B cell (primary cell): ENCODE results near the gene PCGF1. TPM values are rescaled to one million over a fixed set of nuclear protein-coding genes. Genes with fewer than 3 reads are reported as not detected.

Source experiments
- ATAC-seq: fragments of 200-7000 bp; cut with Tn5 transposase; one replicate; pipeline ENCODE4 v1.10.0; 2021; ENCODE audit warnings: low read depth, mild to moderate bottlenecking, moderate number of reproducible peaks, moderate library complexity
- CTCF ChIA-PET: fragments of 350-600 bp; sonication (Branson Sonifier 250); formaldehyde crosslinking; loops from one replicate; lab custom pipeline; 2021; ENCODE audit warnings: antibody characterized with exemption, inconsistent platforms; lab: Charles Lee
- POLR2A ChIA-PET: fragments of 350-600 bp; sonication (Branson Sonifier 250); formaldehyde crosslinking; loops from one replicate; lab custom pipeline; 2021; ENCODE audit warnings: antibody characterized with exemption; lab: Charles Lee
- DNase-seq: peaks from one replicate; pipeline ENCODE4 v3.0.0; 2013
- H2AFZ ChIP-seq: 2 replicates; pipeline ENCODE4 v1.6.1; 2012; ENCODE audit warnings: mild to moderate bottlenecking, low read depth, low read length; ENCODE audit not compliant: insufficient read depth, poor library complexity, severe bottlenecking
- H3K27ac ChIP-seq, 2 donors: 1 replicate in 1 of 2; 2 replicates in 1 of 2; pipeline ENCODE4 v1.5.1; 2012 to 2013; ENCODE audit warnings: low read length in 2 of 2, mild to moderate bottlenecking in 2 of 2, moderate library complexity in 1 of 2
- H3K27me3 ChIP-seq, 4 experiments: fragments of 200-600 bp in 1 of 4; sonication (generic) in 1 of 4; replicated peaks in 1 of 4; 1 replicate in 2 of 4; 2 replicates in 2 of 4; pipeline versions ENCODE4 v1.6.1 to v1.7.0; 2013 to 2016; ENCODE audit warnings: low read length in 3 of 4, mild to moderate bottlenecking in 2 of 4, mixed read lengths in 1 of 4, moderate library complexity in 1 of 4; ENCODE audit not compliant: insufficient read depth in 4 of 4, control insufficient read depth in 3 of 4; ENCODE audit errors: control extremely low read depth in 1 of 4
- H3K36me3 ChIP-seq, 2 experiments: replicated peaks in 1 of 2; 1 replicate in 1 of 2; 2 replicates in 1 of 2; pipeline versions ENCODE4 v1.6.1 to v1.7.1; 2013; ENCODE audit warnings: low read length in 1 of 2; ENCODE audit not compliant: insufficient read depth in 2 of 2, control insufficient read depth in 1 of 2; ENCODE audit errors: control extremely low read depth in 1 of 2, extremely low read depth in 1 of 2
- H3K4me1 ChIP-seq, 2 donors: fragments of 200-600 bp in 1 of 2; sonication (generic) in 1 of 2; 1 replicate in 1 of 2; 2 replicates in 1 of 2; pipeline versions ENCODE4 v1.5.1 to v1.6.1; 2013 to 2017; ENCODE audit warnings: low read length in 2 of 2; ENCODE audit not compliant: control insufficient read depth in 2 of 2, insufficient read depth in 2 of 2
- H3K4me2 ChIP-seq: replicated peaks from 2 replicates; pipeline ENCODE3; 2012; ENCODE audit warnings: mild to moderate bottlenecking, low read depth, low read length; ENCODE audit not compliant: poor library complexity, severe bottlenecking
- H3K4me3 ChIP-seq, 5 experiments: fragments of 200-600 bp in 1 of 5; sonication (generic) in 1 of 5; 1 replicate in 3 of 5; 2 replicates in 2 of 5; pipeline versions ENCODE4 v1.5.1 to v1.7.0; 2011 to 2016; ENCODE audit warnings: low read length in 4 of 5, mild to moderate bottlenecking in 4 of 5, low read depth in 2 of 5, control low read depth in 1 of 5, moderate library complexity in 1 of 5; ENCODE audit not compliant: insufficient read depth in 1 of 5; ENCODE audit errors: control extremely low read depth in 1 of 5, extremely low read depth in 1 of 5
- H3K79me2 ChIP-seq: fragments of 200-600 bp; sonication (generic); one replicate; pipeline ENCODE4 v1.6.0; 2016; ENCODE audit warnings: low read length; ENCODE audit not compliant: control insufficient read depth, insufficient read depth
- H3K9ac ChIP-seq: fragments of 200-600 bp; sonication (generic); 2 replicates; pipeline ENCODE4 v1.6.1; 2017; ENCODE audit warnings: mild to moderate bottlenecking, low read length, moderate library complexity
- H3K9me3 ChIP-seq, 3 donors: one replicate each; pipeline versions ENCODE4 v1.6.1 to v1.7.1; 2013; ENCODE audit warnings: low read length in 2 of 3; ENCODE audit not compliant: control insufficient read depth in 2 of 3, insufficient read depth in 1 of 3; ENCODE audit errors: control extremely low read depth in 1 of 3
- H4K20me1 ChIP-seq: 2 replicates; pipeline ENCODE4 v1.6.0; 2012; ENCODE audit warnings: mild to moderate bottlenecking, low read length; ENCODE audit not compliant: insufficient read depth, control insufficient read depth, poor library complexity, severe bottlenecking
- H3K27ac Mint-ChIP-seq: one replicate; pipeline ENCODE4 v1.8.0; 2021; ENCODE audit warnings: mixed read lengths
- H3K27me3 Mint-ChIP-seq: one replicate; pipeline ENCODE4 v1.8.0; 2021; ENCODE audit warnings: mixed read lengths
- H3K4me1 Mint-ChIP-seq: one replicate; pipeline ENCODE4 v1.8.0; 2021; ENCODE audit warnings: mixed read lengths
- H3K4me3 Mint-ChIP-seq: one replicate; pipeline ENCODE4 v1.8.0; 2021; ENCODE audit warnings: mixed read lengths
- H3K9me3 Mint-ChIP-seq: one replicate; pipeline ENCODE4 v1.8.0; 2022; ENCODE audit warnings: mixed read lengths; ENCODE audit not compliant: insufficient read depth
- EZH2 ChIP-seq: IDR thresholded peaks from 2 replicates; pipeline ENCODE4 v1.6.1; 2012; ENCODE audit warnings: borderline replicate concordance, low read depth, mild to moderate bottlenecking, moderate library complexity, low read length; ENCODE audit not compliant: insufficient read depth, poor library complexity, severe bottlenecking
- WGBS: methylation state at CpG from one replicate; pipeline ENCODE4 v1.1.5; 2013; ENCODE audit warnings: missing lambda C conversion rate; ENCODE audit not compliant: insufficient coverage; 5-methylcytosine and 5-hydroxymethylcytosine counted together
- intact Hi-C: fragments of 100-400 bp; cut with micrococcal nuclease; formaldehyde crosslinking; loops from one replicate; pipeline ENCODE4 v1.10.0; 2022
- polyA plus RNA-seq: library from polyadenylated mRNA; depleted of rRNA; stranded (reverse); fragments of >200 nt; gene quantifications from 2 replicates; pipeline ENCODE4 v1.2.3, GENCODE V29; 2012
- total RNA-seq, 2 donors: library from RNA; stranded (reverse); fragments of 120-200 nt in 1 of 2; gene quantifications; 1 replicate in 1 of 2; 2 replicates in 1 of 2; pipeline versions ENCODE4 v1.2.3 to v1.2.4, GENCODE V29; 2013 to 2022
- TF ChIP-seq, protein P1 (sequence below): fragments of 200-600 bp; IDR thresholded peaks from one replicate; pipeline ENCODE4 v1.8.0; 2022; ENCODE audit warnings: antibody characterized with exemption, mild to moderate bottlenecking

The PCGF1 gene
- total and polyA plus RNA-seq, 2 donors (not counting 1 experiment from before 2014, with no cell fraction given) = 21.9 to 40.1 TPM

DNA sequence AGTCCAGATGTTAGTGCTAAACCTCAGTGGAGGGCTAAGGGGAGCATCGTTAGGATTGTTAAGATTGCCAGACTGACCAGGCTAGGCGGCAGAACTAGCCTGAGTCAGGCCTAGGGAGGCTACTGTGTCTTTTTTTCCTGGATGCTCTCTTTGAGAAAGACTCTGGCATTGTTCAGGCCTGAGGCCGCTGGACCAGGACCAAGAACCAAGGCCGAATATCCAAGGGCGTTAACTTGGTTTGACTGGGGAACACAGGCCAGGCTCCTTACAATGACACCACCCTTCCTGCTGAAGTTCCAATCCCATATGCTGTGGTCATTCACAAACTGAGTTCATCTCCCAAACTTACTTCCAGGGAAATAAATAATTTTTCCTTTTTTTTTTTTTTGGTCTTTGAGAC lies 32.8 kb upstream of the PCGF1 start:
- Mint-ChIP-seq H3K4me1 (peaks cover 29% of the 10 kb centered on the region), H3K27me3 (no peaks in the 10 kb centered on the region), H3K4me3 (no peak overlapping the region), H3K9me3 (no peaks in the 10 kb centered on the region), H3K27ac (no peak overlapping the region)
- H3K27me3 ChIP-seq = no peaks in the 10 kb centered on the region
- H3K4me3 ChIP-seq = no peak overlapping the region
- TF ChIP-seq, protein P1, sequence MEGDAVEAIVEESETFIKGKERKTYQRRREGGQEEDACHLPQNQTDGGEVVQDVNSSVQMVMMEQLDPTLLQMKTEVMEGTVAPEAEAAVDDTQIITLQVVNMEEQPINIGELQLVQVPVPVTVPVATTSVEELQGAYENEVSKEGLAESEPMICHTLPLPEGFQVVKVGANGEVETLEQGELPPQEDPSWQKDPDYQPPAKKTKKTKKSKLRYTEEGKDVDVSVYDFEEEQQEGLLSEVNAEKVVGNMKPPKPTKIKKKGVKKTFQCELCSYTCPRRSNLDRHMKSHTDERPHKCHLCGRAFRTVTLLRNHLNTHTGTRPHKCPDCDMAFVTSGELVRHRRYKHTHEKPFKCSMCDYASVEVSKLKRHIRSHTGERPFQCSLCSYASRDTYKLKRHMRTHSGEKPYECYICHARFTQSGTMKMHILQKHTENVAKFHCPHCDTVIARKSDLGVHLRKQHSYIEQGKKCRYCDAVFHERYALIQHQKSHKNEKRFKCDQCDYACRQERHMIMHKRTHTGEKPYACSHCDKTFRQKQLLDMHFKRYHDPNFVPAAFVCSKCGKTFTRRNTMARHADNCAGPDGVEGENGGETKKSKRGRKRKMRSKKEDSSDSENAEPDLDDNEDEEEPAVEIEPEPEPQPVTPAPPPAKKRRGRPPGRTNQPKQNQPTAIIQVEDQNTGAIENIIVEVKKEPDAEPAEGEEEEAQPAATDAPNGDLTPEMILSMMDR = no peak
- TF ChIP-seq EZH2 = no peak
- WGBS = 100% methylated on average over 5 of the region's 5 CpGs
- POLR2A ChIA-PET = interaction anchor here (1.5 kb wide), 1 partner anchor 82 kb away, joined by 3 read pairs; the partner anchor contains the start of gene WBP1
- no peak overlapping the region for H2AFZ ChIP-seq
- H3K9me3 ChIP-seq = no peaks in the 10 kb centered on the region
- ATAC-seq (no peak), DNase-seq (no peak)
- peak overlapping the region; percentile 86 for H3K4me2 ChIP-seq
- peaks cover 18 to 29% of the 10 kb centered on the region in 2 donors for H3K4me1 ChIP-seq
- H3K27ac ChIP-seq = no peak overlapping the region
- CTCF ChIA-PET = interaction anchor here (1.4 to 3.0 kb wide), 4 partner anchors 8 to 291 kb away, joined by 3 to 11 read pairs (median 6); partner anchors contain the start of genes CCDC142 and TTC31
- H3K9ac ChIP-seq = no peak overlapping the region
- no peaks in the 10 kb centered on the region for H4K20me1 ChIP-seq
- H3K36me3 ChIP-seq = no peaks in the 10 kb centered on the region
- no peaks in the 10 kb centered on the region for H3K79me2 ChIP-seq
- intact Hi-C loops = no loop called here

- peak overlapping the region; percentile 95 for H3K27ac Mint-ChIP-seq
Observed at GRCh38 chr2:74538881-74539339, 31.4 kb upstream of the PCGF1 start.

More at GRCh38 chr2:74538881-74539339, 31.4 kb upstream of the PCGF1 start:
- no peaks in the 10 kb centered on the region for H3K27me3 Mint-ChIP-seq
- Histone ChIP-seq H3K79me2 (no peaks in the 10 kb centered on the region), H2AFZ (peak overlapping the region; percentile 77), H4K20me1 (no peaks in the 10 kb centered on the region), H3K27me3 (no peaks in the 10 kb centered on the region), H3K4me2 (peak overlapping the region; percentile 86), H3K9ac (peak overlapping the region; percentile 72), H3K27ac (peak overlapping the region; percentile 76 to 90), H3K9me3 (no peaks in the 10 kb centered on the region), H3K4me3 (peak overlapping the region in 4 of 5 experiments; percentile 49 to 66 (median 54)), H3K4me1 (peaks cover 18 to 29% of the 10 kb centered on the region in 2 donors), H3K36me3 (peaks cover 0 to 1% of the 10 kb centered on the region in 2 experiments)
- H3K9me3 Mint-ChIP-seq = no peaks in the 10 kb centered on the region
- 6% methylated on average over 5 of the region's 7 CpGs for WGBS
- H3K4me1 Mint-ChIP-seq = peaks cover 29% of the 10 kb centered on the region
- ChIA-PET CTCF (interaction anchor here (0.7 to 3.0 kb wide), 7 partner anchors 8 to 289 kb away, joined by 3 to 11 read pairs (median 6); partner anchors contain the start of genes CCDC142, PCGF1 and TTC31), POLR2A (interaction anchor here (1.0 to 1.7 kb wide), 5 partner anchors 9 to 81 kb away, joined by 3 to 10 read pairs (median 4); partner anchors contain the start of genes AUP1, HTRA2, PCGF1 and WBP1)
- TF ChIP-seq EZH2 = no peak
- TF ChIP-seq, protein P1 = no peak
- intact Hi-C loops = no loop called here
- ATAC-seq (peak; percentile 80), DNase-seq (peak; percentile 76)
- H3K4me3 Mint-ChIP-seq = peak overlapping the region; percentile 89
